ENCODE results near the gene HTR4.
"Not testable (repeated sequence)": the region's sequence is repeated elsewhere in the genome, so short reads cannot be mapped to it uniquely, and the experiment has no call there.

Gene HTR4

DNA sequence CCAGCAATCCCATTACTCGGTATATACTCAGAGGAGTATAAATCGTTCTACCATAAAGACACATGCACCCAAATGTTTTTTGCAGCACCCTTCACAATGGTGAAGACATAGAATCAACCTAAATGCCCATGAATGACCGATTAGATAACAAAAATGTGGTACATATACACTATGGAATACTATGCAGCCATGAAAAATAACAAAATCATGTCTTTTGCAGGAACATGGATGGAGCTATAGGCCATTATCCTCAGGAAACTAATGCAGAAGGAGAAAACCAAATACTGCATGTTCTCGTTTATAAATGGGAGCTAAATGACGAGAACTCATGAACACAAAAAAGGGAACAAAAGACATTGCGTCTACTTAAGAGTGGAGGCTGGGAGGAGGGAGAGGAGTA is 114.5 kb downstream of the HTR4 start:
- DNase-seq (ENCODE audit: low read depth in 2 of 2): no peak

DNA sequence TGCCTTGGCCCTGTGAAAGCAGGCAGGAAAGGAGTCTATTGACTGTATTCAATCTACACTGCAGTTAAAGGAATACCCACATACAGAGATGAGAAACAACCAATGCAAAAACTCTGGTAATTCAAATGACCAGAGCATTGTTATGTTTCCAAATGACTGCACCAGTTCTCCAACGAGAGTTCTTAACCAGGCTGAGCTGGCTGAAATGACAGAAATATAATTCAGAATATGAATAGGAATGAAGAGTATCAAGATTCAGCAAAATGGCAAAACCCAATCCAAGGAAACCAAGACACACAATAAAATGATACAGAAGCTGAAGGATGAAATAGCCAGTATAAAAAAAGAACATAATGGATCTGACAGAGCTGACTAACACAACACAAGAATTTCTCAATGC is 119.1 kb downstream of the HTR4 start:
- DNase-seq (ENCODE audit: low read depth in 2 of 2): no peak

DNA sequence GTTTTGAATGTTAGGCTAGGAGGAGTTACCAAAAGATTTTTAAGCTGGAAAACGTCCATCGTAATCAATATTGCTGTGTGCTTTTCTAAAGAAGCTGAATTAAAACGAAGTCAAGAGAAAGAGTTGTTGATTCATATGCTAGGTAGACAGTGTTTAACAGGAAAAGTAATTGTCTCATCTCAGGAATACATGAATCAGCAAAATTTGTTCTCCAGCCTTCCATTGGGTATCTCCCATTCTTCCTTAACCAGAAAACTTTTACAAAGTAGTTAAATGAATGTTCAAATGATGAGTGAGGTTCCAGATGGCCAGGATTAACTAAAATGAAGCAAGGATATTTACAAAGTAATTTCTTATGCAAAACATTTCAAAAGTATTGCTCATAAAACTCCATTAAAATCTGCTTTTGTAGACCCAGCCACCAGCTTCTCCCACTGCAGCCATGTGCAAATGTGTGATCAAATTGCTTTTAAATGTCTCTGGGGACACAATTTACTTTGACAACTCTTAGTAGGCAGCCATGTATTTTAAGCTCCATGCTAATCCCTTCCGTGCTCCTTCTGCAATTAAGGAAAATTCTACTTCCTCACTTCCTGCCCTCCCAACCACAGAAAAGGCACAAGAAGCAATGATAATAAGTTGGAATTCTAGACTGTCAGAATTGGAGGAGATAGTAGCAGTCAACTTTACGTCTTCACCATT is 121.2 kb downstream of the HTR4 start:
- DNase-seq (ENCODE audit: low read depth in 2 of 2): no peak

DNA sequence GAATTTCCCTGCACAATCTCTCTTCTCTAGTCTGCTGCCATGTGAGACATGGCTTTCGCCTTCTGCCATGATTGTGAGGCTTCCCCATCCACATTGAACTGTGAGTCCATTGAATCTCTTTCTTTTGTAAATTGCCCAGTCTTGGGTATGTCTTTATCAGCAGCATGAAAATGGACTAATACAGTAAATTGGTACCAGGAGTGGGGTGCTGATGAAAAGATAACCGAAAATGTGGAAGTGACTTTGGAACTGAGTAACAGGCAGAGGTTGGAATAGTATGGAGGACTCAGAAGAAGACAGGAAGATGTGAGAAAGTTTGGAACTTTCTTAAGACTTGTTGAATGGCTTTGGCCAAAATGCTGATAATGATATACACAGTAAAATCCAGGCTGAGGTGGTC is 124.9 kb downstream of the HTR4 start:
- DNase-seq (ENCODE audit: low read depth in 2 of 2): not testable (repeated sequence)

DNA sequence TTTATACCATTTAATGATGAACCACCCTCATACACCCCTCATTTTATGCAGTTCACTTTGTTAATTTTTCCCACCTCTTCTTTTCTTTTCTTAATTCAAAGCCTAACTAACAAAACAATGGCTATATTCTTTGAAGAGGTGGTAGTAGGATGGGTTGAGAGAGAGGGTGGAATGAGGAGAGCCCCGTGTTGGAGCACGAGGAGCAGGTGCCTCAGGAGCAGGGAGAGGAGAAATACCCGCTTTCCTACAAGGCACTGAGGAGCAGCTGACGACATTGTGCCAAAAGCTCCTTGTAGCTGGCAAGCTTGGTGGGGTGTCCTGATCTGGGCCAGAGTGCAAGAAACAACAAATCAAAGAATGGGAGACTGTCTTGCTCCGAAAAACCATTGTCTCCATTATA is 129.6 kb downstream of the HTR4 start:
- DNase-seq (ENCODE audit: low read depth in 2 of 2): no peak

DNA sequence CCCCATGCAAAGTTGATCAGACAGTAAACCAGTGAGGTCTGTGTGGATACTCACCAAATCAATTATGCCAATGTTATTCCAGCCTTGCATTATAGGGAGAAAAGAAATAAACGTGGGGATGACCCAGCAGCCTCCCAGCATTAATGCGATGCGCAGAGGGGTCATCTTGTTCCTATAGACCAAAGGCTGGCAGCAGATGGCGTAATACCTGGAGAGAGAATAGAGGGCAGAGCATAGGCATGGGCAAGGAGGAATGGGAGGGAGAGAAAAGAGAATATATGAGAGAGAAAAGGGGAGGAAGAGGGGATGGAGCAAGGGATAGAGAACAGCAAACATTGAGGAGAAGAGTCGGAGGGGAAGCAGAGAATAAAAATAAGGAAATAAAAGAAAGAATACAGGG is 131.2 kb downstream of the HTR4 start:
- no peak for DNase-seq (ENCODE audit: low read depth in 2 of 2)

DNA sequence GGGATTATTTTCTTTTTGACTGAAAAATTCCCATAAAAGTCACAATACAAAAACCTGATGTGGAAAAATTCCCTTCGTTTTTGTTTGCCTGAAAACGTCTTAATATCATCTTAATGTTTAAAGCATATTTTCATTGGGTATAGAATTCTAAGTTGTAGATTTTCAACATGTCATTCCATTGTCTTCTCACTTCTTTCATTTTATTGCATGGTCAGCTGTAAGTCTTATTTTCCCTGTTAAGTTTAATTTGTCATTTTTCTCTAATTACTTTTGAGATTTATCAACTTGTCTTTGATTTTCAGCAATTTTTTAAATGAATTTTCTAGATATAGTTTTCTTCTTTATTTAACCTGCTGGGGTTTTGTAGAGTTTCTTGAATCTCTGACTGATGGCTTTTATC is 138.9 kb downstream of the HTR4 start:
- no peak for DNase-seq (ENCODE audit: low read depth in 2 of 2)

DNA sequence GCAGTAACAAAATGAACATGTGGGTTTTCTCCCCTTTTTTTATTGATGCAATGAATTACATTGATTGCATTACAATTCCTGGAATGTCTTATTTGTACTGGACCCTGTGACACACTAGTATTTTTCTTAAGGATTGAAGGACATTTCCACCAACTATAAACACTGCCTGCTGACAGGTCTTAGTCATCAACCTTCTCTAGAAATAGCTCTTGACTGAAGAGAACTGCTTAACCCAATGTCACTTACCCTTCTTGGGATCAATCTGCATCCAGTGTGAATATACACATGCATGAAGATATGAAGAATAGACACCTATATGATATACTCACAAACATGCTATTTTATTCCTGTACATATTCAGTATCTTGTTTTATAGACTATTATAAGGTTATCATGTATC is 140.0 kb downstream of the HTR4 start:
- no peak for DNase-seq (ENCODE audit: low read depth in 2 of 2)

DNA sequence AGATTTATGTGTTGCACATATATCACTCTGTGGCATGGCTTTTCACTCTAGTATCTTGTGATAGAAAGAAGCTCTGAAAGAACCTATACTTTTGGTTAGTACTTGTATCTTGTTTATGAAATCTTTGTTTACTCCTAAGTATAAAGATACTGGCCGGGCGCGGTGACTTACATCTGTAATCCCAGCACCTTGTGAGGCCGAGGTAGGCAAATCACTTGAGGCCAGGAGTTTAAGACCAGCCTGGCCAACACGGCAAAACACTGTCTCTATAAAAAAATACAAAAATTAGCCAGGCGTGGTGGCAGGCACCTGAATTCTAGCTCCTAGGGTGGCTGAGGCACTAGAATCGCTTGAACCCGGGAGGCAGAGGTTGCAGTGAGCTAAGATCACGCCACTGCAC is 141.8 kb downstream of the HTR4 start:
- DNase-seq (ENCODE audit: low read depth in 2 of 2): no peak

DNA sequence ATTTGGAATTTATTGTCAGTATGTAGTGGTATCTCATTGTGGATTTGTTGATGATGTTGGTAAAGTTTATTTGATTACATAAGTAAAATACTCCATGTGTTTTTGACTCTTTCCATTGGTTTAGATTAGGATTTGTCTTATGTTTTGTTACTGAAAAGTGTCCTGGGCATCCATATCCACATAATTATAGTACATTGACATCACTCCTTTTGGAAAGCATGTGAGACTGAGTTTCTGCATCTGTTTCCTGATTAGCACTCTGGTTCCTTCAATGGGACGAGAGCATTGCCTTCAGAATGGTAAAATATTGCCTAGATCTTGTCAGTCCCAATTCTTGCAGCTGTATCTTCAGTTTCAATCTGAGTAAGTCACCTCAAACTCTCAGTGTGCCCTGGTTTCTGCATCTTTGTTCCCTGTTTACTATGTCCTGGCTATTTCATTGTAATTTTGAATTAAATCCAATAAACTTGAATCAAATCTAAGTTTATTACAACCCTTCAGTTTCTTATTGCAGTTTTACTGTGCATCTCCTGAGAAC is 142.4 kb downstream of the HTR4 start:
- DNase-seq (ENCODE audit: low read depth in 2 of 2): no peak

DNA sequence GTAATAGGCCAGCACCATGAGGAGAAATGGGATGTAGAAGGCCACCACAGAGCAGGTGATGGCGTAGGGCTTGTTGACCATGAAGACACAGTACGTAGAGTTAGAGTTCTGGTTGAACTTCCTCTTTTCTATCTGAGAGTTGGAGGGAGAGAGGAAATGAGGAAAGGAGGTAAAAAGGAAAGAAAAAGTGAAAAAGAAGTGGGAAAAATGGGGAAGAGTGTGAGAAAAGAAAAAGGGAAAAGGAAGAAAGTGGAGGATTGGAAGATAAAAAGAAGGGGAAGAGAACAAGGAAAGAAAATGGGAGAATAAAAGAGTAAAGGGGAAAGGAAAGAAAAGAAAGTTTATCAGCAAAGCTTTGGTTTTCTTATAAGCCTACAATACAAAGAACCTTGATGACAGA is 144.4 kb downstream of the HTR4 start:
- no peak for DNase-seq (ENCODE audit: low read depth in 2 of 2)

DNA sequence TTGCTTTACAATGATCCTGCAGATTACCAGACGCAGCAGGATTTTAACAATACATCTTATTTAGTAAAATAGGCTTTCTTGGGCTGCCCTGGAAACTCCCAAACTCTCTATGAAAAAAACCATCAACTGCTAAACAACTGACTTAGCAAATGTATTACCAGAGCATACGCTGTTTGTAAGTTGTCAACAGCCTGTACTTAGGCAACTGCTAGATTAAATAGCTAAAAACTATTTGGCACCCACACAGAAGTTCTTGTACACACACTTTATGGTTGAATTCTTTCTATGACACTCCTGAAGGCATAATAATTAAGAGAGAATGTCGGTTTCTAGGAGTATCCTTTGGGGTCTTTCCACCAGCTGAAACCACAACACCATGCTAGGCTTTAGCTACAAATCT is 146.7 kb downstream of the HTR4 start:
- no peak for DNase-seq (ENCODE audit: low read depth in 2 of 2)

DNA sequence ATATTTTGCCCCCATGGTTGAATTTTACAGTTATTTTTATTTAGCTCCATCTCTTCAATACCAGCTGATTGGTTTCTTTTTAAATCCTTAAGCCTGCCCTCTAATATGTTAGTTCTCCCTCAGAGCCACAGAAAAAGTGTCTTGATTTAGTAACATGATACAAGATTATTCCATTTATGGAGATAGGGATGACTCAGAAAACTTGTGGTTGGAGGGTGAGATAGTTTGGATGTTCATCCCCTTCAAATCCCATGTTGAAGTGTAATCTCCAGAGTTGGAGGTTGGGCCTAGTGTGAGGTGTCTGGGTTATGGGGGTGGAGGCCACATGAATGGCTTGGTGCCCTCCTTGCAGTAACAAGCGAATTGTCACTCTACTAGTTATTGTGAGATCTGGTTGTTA is 154.9 kb downstream of the HTR4 start:
- no peak for DNase-seq (ENCODE audit: low read depth in 2 of 2)

DNA sequence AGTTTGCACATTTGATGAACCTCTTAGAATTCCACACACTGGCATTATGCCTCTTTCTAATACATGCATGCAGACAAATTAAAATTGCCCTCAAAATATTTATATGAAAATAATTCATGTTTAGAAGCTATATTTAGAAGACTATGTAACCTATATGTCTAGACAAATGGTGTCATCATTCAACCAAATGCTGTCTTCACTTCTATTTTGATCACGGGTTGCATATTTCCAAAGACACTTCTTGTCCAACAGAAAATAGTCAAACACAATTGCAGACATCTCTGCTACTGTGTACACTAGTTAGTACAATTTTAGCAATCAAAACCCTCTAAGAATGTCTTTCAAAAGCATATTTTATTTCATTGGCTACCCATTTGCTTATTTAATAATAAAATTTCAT is 156.6 kb downstream of the HTR4 start:
- DNase-seq (ENCODE audit: low read depth in 2 of 2): no peak

DNA sequence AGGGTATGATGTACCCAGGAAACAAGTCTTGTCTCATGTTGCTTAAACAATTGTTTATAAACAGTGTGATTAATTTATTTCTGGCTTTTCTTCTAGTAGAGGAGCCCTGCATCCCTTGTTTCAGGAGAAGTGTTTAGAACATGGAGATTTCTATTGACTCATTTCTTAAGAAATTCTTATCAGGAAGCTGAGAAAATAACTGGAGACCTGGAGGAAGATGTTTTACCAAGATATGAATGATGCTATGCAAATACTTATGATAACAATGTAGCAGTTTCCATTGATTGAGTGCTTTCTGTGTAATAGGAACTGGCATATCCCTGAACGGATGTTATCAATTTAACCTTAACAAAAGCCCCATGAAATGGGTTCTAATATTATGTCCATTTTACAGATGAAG is 162.0 kb downstream of the HTR4 start:
- DNase-seq (ENCODE audit: low read depth in 2 of 2): no peak

DNA sequence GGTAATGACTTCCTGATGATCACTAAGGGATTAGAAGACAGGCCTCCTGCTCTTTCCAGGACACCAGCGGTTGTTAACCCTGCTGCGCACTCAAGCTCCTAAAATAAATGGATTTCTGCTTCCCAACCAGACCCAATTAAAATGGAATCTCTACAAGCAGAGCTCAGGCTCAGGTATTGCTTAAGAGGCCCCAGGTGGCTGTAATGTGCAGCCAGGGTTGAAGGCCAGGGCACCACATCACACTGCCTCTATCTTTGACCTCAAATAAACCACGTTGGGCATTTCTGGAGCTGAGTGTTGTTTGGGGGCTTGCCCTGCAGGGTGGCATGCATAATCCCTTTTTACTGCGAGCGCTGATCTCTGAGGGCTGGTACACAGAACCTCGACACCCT is 162.5 kb downstream of the HTR4 start:
- DNase-seq (ENCODE audit: low read depth in 2 of 2): no peak

DNA sequence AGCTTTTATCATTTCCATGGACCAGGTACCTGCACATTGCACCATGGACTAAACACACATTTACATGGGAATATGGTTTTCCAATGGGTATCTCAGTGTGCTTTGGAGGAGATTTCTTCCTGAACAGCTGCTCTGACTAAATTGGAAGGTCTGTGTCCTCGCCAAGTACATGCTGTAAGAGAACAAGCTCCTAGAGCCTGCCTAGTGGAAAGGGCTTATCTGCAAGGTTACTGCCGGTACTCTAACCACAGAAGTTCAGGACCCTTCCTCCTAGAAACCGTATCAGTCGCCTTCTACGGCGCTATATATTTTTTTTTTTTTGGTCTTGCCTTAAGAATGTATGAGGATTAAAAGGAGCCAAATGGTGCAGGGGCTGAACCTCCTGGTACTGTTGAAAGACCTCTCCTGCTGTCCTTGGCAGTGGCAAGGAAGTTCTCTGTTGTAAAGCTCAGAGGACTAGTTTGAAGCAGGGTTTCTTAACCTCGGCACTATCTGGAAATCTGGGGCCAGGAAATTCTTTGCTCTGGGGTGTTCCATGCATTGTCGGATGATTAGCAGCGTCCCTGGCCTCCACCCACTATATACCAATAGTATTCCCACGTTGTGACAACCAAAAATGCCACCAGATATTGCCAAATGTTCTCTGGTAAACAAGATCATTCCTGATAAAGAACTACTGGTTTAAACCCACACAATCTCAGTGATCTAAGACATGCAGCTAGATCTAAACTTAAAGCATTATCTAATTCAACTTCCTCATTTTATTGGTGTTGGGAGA is 163.1 kb downstream of the HTR4 start:
- DNase-seq (ENCODE audit: low read depth in 2 of 2): no peak

DNA sequence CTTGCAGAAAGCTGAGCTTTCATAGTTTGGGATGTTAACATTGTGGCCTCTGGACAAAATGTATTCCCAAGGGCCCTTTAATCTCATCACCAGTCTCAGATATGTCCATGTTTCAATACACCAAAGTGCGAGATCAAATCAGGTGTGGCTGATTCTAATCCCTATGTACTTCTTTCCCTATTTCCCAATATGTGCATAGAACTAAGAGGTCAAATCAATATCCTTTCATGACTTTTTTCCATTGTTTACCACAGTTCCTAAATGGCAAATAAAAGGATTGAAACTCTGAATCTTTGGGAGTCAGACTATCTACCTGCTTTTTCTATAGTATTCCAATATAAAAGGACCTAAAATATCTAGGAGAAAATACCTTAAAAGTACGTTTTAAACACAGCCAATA is 165.6 kb downstream of the HTR4 start:
- DNase-seq (ENCODE audit: low read depth in 2 of 2): no peak

DNA sequence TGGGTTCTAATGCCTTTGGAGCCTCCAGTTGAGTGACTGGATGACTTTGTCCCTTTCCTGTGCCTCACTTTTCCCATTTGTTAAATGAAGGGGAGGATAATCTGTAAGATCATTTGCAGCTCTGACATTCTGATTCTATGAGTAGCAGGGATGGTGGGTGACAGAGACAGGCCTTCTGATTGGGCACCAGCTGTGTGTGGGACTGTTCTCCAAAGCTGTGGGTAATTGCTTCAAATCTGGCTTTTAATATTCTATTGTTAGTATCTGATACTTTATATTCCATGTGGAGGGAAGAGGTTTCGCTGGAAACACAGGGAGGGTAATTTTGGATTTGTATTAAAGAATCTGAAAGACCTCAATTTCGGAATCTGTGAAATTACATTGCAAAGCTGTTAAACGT is 167.9 kb downstream of the HTR4 start:
- DNase-seq (ENCODE audit: low read depth in 2 of 2): no peak

DNA sequence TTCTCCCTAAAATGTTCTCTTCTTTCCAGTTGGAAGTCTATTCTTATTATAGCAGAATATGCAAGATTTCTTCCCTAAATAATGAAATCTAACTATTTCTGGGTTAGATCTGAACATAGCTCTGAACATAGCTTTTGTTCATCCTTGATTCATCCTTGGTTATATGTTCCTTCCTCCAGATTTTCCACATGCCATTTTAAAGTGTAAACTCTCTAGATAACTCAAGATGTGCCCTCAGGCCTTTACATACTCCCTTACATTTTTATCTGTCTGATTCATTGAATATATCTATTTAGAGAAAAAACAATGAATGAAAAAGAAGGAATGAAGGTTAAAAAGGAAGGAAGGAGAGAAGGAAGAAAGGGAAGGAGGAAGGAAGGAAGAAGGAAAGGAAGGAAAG is 169.7 kb downstream of the HTR4 start:
- no peak for DNase-seq (ENCODE audit: low read depth in 2 of 2)

DNA sequence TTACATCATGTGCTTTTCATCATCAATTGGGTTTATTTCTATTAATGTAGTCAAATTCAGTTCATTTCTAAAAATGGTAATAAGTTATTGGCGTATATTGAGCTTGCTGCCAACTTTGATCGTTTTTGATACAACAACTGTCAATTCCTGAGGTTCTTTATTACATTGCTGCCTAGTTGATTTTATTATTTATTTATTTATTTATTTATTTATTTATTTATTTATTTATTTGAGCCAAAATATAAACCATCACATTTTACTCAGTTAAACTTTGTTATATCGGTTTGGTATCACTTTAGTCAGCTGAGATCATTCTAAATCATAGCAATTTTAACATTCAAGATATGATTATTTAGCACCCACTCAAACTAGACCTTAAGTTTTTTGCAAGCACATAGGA is 170.6 kb downstream of the HTR4 start:
- no peak for DNase-seq (ENCODE audit: low read depth in 2 of 2)

DNA sequence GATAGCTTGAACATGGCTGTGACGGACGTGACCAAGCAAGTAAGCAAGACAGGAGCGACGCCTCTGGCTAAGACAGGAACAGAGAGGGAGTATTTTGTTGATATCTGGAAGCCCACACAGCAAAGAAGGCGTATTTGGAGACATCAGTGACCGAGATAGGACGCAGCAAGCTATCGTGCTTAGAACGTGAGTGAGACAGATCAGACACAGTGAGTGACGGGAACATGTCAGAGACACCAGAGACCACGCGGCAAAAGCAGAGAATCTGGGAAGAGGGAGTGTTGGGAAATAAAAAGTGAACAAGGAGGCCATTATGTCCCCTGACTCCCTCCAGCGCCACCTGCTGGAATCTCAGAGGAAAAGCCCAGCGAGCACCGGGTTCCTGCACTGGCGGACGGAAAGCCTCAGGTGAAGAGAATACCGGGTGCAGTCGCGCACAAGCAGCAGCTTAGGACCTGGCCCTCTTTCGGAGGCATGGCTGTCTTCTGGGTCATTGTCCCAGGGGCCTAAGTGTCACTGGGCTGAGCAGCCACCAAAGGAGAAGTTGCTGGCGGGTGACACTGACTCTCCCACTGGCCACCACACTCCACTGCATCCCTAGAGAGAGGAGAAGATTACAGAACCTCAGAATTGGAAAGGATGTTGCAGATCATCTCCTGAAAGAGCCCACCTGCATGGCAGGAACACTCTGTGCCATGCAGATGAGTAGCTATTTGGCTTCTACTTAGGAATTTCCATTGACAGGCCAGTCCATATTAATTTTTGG is 171.4 kb downstream of the HTR4 start:
- DNase-seq (ENCODE audit: low read depth in 2 of 2): peak; percentile 52 to 63

DNA sequence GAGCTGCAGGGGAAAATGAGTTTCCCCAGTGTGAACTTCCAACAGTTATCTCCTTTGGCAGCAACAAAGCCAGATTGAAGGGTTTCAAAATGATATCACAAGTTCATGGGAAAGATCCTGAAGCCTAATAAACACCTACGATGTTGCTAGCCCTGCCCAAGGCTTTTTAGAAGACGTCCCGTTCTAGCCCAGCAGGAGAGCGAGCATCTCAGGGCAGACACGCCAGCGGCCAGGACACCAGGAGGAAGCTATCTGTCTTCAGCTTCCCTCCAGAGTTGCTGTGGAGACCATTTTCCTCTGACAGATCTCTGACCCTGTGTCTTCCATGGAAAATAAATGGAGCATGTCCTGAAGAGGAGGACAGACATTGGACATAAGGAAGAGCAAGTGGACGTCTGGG is 172.1 kb downstream of the HTR4 start:
- no peak for DNase-seq (ENCODE audit: low read depth in 2 of 2)
